Stimulated activated CD8-positive, alpha-beta memory T cell treated with anti-CD3 and anti-CD28 coated beads, Interleukin-12 subunit alpha, Interleukin-12 subunit beta, amount 100 ng/mL, for 24 hours (primary cell): ENCODE measurements around the gene UGT2B15.
"Not testable (repeated sequence)": the region's sequence is repeated elsewhere in the genome, so short reads cannot be mapped to it uniquely, and the experiment has no call there.

Experiments
- DNase-seq: peaks from one replicate; pipeline ENCODE4 v3.0.0-alpha.2; 2020; ENCODE audit errors: extremely low read depth

The UGT2B15 gene

DNA sequence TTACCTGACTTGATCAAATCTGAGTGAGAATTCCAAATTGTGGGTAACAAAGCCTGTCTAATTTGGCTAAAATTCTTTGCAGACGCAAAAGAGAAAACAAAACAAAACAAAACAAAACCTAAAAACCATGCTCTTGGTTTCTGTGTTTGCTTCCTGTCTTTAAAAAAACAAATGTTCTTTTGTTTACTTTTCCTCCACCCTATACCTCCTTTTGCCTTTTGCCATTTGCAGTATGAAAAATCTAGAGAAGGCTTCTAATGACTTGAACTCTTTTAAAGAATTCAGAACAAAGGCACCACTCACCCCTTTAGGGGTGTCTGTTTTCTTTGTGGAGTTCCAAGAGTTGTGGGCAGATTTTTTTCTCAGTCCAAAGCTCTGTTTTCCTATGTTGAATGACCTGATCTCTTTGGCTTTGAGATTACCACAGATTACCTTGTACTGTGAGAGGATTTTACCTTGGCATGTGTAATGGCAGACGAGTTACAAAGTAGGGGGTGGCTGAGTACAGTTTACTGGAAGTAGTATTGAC lies 13.9 kb downstream of the UGT2B15 start:
- DNase-seq, result not testable (repeated sequence)

- DNase-seq, result no peak
Observed at GRCh38 chr4:68655764-68656444, 14.5 kb downstream of the UGT2B15 start.

DNA sequence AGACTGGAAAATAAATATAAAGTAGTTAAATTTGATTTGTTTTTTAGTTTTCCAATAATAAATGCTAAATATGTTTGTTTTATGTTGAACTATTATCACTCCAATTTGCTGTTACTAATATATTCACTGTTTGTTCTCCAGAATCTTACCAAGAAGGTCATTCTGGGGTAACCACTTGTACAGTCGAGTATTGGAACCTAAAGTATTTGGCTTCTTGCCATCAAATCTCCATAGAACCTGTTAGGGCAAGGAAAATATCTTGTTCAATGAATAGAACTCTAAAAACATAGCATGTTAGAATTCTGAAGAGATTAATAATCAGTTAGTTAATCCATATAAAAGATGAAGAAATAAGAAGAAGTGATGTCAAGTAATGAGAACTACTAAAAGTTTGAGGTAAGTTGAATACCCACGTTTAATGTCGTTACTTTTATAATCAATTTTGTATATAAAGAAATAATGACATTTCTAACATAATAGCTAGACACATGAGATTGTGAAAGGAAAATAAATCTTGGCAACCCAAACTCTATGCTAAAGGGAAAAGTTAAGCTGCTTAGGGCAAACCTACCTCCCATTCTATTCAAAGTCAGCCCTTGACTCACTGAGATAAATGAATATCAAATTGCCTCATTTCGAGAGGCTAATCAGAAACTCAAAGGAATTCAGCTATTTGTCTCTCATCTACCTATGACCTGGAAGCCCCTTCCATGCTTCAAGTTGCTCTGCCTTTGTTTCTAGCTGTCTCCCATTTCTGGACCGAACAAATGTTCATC lies 15.3 kb downstream of the UGT2B15 start:
- DNase-seq, result no peak

DNA sequence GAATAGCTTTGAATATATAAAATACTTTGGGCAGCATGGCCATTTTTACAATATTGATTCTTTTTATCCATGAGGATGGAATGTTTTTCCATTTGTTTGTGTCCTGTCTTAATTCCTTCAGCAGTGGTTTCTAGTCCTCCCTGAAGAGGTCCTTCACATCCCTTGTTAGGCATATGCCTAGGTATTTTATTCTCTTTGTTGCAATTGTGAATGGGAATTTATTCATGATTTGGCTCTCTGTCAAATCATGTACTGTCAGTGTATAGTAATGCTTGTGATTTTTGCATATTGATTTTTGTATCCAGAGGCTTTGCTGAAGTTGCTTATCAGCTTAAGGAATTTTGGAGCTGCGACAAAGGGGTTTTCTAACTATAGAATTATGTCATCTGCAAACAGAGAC lies 18.5 kb downstream of the UGT2B15 start:
- no peak for DNase-seq

- DNase-seq, result no peak
Observed at GRCh38 chr4:68630371-68630770, 40.1 kb downstream of the UGT2B15 start.

- DNase-seq, result not testable (repeated sequence)
Observed at GRCh38 chr4:68622731-68623130, 47.7 kb downstream of the UGT2B15 start.

DNA sequence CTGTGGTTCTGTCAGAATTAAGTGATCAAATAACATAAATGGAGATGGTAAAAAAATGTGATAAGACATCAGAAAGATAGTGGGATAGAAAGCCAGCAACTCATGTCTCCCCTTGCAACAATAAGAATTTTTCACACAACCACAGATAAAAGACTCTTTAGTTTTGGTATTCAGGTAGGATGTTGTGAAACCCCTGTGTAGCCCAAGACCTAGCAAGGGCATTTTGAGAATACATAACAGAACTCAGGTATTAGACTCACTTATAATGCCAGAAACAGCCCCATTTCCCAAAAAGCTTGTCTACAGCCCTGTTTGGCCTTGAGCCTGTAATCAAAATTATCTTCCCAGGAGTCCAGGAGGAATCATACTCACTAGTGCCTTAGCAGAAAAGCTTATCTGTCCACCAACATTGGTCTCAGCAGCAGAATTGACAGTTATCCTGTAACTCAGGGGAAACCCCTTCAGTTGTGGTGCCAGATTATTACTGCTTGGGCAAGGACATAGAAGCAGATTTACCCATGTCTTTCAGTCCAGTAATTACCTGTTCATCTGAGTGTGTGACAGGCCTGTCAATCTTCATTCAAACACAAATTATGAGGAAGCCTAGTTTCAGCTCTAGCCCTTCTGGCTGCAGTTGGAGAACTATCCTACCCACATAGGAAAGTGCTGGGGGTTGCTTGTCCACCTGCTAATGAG lies 53.3 kb downstream of the UGT2B15 start:
- DNase-seq, result no peak

DNA sequence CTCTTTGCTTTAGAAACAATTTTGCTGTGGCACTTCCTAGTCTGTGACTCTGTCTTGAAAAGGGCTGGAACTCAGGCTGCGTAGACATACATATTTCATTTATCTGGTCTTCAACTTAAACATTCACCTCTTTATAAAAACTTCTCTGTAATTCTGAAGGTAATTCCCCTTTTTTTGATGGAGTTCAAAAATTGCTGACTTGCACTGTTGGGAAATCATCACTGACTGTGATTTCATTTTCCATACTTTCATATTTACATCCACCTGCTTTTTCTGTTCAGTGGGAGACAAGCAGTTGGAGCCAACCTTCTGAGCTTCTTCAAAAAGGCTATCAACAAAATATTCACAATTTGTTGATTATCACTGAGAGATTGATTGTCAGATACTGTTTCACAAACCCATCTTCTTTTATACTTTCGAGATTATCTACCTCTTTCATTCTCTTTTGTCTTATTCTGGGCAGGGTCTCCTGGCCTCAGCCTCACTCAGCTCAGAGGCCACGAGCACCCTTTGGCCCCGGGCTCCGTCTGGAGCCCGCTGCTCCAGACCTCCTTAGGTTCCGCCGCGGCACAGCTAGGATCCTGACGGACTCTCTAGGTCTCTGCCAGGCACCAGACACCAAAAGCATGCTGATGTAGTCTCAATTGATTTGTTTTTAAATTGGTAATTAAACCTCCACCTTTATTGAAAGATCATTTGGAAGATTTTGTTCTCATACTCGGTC lies 54.6 kb downstream of the UGT2B15 start:
- no peak for DNase-seq

- DNase-seq, result no peak
Observed at GRCh38 chr4:68613752-68614151, 56.7 kb downstream of the UGT2B15 start.

DNA sequence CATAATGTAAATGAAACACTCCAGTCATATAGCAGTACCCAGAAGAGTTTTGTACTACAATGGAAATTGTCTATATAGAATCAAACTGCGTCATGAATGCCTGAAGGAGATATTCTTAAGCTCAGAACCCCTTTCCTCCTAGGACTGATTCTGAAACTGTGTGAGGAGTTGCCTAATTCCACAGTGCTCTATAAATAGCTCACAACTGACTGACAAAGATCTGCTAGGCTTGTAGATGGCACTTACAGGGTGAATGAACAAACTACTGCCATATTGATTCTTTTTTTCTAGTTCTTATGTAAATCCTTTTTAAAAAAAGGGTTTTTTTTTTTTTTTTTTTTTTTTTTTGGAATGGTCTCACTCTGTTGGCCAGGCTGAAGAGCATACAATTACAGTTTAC lies 64.2 kb downstream of the UGT2B15 start:
- no peak for DNase-seq

GRCh38 chr4:68599150-68599549 lies 71.3 kb downstream of the UGT2B15 start:
- no peak for DNase-seq

DNA sequence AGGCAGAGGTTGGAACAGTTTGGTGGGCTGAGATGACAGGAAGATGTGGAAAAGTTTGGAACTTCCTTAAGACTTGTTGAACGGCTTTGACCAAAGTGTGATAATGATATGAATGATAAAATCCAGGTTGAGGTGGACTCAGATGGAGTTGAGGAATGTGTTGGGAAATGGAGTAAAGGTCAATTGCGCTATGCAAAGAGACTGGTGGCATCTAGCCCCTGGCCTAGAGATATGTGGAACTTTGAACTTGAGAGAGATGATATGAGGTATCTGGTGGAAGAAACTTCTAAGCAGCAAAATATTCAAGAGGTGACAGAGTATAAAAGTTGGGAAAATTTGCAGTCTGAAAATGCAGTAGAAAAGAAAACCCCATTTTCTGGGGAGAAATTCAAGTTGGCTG lies 73.0 kb downstream of the UGT2B15 start:
- DNase-seq, result no peak
